Ureter (tissue), 1 donor: ENCODE results near the gene LDB2. TPM values are rescaled to one million over a fixed set of nuclear protein-coding genes. Genes with fewer than 3 reads are reported as not detected.

Experiments used
- DNase-seq: peaks from one replicate; pipeline ENCODE4 v3.0.0-alpha.2; 2020; ENCODE audit warnings: low spot score
- total RNA-seq: library from RNA; stranded (reverse); gene quantifications from one replicate; pipeline ENCODE4 v1.2.4, GENCODE V29; 2023
- donor health status: DM: yes; HTN: yes; CAD: no.

The LDB2 gene
- total RNA-seq, 1 donor from 2014 or later, result 63.3 TPM

DNA sequence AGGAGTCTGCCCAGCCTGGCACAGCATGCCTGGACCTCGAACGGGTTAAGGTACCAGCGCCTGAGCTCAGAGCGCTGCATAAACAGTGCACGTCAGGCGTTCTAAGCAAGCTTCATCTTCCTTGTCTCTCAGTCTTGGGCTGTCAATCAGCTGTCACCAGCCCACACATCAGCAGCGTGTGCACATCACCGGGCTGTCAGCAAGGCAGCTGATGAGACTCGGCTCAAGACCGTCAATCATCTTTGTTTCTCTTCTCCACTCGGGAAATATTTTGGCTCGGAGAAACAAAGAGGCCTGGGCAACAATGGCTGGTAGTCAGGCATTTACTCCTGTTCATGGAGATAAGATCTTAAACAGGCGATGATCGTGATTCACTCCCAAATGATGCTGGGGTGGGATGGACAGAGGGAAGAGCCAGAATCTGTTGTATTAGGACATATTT, 141.3 kb downstream of the LDB2 start:
- no peak for DNase-seq

DNA sequence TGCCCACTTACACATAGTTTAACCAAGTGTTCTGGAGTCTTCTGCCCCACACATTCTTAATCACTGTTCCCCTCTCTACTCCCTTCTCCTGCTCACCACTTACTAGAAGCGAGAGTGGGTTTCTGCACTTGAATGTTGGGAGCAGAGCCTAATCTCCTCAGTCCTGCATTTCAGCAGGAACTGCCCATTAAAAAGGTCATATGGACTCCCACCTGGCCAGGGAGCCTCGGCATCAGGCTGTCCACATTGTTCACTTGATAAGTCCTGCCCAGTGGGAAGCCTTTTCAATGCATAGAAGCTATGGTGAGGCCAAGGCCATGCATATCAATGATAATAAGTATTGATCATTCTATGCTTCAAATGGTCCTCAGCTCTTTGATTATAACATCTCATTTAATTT, 144.3 kb downstream of the LDB2 start:
- no peak for DNase-seq

DNA sequence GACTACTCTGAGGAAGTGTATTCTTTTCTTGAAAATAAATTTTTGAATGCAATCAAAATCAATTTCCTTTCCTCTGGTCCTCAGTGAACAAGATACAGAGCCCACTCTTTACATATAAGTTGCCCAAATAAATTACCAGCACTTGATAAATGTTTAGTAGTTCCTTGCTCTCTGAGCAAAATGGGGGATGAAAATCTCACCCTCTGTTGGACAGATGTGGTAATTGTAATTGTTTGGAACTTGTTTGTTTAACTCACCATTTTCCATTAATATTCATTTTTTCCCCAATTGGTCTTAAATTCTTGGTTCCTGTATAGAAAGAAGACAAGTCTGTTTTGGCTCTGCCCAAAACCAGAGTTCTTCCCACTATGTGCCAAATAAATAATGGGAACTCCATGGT, 146.3 kb downstream of the LDB2 start:
- no peak for DNase-seq

DNA sequence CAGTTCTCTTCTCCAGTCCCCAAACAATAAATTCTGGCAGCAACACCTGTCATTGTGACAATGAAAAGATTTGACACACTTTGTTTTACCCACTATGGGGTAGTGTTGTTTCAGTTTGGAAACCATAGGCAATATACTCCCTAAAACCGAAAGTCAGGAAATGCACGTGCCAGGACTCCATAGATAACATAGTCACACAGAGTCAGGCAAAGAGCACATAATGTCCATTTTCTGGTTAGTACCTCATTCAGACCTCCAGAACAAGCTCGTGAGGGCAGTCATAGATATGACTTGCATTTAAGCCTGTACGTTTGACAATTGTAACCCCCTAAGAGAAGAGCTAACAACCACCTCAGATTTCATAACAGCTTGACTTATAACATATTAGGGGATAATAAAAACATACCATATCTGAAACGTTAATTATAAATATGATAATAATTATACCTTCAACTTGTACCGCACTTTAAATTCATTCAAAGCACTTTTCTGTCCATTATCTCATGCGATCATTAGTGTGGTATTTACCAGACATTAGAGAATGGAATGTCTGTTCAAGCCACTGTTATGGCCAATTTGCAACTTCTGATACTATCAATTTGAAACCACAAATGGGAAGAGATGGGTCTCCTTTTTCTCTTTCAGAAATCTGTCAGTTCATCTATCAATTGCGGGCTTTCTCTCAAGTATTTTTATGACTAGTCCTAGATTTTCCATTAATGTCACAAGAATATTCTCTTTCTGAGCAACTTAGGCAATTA, 147.4 kb downstream of the LDB2 start:
- no peak for DNase-seq

DNA sequence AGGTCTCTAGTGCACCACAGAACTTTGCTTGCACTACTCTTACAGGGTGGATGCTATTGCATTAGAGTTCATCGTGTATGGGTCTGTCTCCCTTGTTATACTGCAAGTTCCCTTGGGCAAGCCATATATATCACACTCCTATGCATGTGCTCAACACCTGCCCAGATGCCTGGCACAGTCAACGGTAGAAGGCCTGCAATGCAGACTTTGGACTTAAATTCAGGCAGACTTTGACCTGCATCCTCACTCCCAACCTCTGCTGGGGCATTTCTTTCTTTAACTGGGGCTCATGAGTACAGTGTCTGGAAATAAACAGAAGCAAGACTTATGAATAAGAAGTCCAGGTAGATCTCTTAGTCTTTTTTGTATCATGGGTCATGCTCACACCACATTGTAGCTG, 148.2 kb downstream of the LDB2 start:
- no peak for DNase-seq

DNA sequence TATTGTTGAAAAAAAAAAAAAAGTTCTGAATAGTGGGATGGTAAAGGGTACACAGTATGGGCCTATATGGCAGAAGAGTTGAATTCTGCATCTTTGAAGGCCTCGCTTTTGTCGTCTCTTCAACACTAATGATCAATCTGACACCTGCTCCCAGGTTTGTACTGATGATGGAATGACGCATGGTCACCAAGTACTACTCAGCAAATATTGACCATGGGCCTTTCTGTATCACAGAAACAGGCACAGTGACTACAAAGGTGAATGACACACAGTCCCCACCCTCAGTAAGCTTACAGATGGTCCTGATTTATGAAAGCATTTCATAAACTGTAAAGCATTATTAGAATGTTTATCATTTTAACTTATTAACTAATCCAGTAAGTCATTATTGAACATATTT, 152.6 kb downstream of the LDB2 start:
- no peak for DNase-seq

GRCh38 chr4:16745009-16745635, 153.3 kb downstream of the LDB2 start:
- DNase-seq, result no peak

- DNase-seq, result no peak
These were observed 157.2 kb downstream of the LDB2 start for GRCh38 chr4:16741287-16741686.

GRCh38 chr4:16739997-16740624, 158.3 kb downstream of the LDB2 start:
- no peak for DNase-seq

GRCh38 chr4:16738558-16738957, 159.9 kb downstream of the LDB2 start:
- DNase-seq, result no peak

GRCh38 chr4:16733509-16733908, 164.9 kb downstream of the LDB2 start:
- DNase-seq, result no peak

DNA sequence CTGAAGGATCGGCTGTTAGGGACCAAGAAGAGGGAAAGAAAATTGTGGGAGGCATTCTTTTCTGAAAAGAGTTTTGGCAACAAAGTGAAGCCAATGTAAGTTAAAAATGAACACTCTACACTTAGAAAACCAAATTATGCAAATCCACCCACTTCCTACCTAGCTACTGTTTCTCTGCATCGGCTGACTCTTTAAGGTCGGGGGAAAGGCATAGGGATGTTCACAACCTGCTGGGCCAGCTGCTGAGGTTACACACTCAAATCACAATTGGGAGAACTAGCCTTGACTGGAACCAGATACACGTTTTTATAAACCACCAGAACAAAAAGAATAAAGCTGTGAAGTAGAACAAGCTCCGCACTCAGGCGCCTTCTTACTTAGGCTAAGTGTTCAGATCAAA, 165.7 kb downstream of the LDB2 start:
- no peak for DNase-seq

DNA sequence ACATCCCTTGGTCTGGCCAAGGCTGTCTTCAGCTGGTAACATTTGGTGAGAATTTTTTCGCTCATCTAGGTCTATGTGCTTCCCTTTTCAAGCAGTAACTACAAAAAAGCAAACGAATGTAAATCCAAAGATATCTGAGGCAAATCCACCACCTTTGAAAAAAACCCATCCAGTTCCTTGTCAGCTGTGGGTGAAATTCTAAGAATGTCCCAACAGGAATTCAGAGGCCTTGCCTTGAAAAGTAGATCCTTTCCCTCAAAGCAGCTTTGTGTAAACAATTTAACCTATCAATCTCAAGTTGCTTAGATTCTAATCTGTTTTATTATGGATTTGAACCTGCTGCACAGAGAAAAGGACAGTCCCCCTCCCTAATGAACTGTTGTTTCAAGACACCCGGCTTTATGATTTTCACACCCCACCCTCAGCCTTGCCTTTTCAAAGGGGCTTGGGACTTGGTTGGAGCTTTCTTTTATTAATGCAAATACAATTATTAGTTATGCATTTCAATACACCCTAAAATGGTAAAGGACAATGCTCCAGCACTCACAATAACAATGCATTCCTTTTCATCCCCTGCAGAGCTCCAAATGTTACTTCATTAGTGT, 166.6 kb downstream of the LDB2 start:
- no peak for DNase-seq

- no peak for DNase-seq
These were observed 167.8 kb downstream of the LDB2 start for GRCh38 chr4:16730522-16731205.

DNA sequence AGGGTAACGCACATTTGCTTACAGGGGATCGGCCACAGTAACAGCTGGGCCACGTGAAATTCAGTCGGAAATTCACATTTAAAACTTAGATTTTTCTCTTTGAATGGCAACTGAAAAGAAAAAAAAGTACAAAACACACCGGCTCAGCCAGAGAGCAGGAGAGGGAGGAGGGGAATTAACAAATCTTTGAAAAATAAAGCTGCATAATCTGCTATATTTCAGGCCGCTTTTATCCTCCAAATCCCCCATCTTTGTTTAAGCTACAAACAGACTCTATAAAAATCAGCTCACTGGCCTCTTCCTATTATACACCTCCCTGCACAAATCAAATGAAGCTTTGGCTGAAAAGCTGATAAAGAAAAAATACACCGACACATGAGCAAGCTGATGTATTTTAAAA, 169.1 kb downstream of the LDB2 start:
- DNase-seq, result no peak

- DNase-seq, result no peak
These were observed 169.6 kb downstream of the LDB2 start for GRCh38 chr4:16728849-16729248.

GRCh38 chr4:16728111-16728510, 170.3 kb downstream of the LDB2 start:
- no peak for DNase-seq

- DNase-seq, result no peak
These were observed 171.2 kb downstream of the LDB2 start for GRCh38 chr4:16727218-16727617.

DNA sequence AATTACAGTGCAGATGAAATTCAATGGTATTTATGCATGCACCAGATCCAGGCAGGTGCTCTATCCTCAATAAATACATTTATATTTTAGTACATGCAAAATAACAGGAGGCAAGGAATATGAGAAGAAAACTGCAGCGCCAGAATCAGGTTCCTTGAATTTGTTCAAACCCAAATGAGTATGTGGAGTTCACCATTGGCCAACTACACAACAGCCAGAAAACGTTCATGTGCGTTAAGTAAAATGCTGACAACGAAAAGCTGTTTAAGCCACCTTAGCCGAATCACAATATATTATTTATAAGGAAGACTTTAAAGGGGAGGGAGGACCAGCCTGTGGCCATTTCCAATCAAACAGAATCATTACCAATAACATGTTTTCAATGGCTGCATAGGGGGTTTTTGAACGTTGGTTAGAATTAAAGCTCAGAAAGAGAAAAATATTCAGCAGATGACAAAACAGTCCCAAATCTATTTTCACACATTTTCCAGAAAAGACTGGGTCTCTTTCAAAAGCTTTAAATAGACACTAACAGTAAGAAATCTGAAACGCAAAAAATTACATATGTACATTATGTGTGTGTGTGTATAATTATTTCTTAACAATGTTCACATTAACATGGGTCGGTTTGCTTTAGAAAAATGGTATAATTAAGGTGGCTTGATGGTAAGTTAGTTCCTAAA, 171.9 kb downstream of the LDB2 start:
- no peak for DNase-seq

DNA sequence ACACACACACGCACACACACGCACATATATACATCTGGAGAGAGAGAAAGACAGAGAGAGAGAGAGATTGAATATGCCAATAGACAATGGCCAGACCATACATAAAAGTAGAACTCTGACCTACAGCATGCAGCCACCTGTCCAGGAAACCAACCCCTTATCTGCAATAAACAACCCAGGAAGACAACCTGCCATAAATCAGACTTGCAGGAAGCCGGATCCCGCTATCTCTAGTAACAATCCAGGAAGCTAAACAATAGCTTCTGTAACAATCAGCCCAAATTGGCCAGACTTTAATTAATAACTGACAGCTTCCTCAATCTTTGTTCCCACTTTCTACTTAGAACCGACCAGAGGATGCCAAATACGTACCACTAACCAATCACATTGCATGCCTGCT, 173.2 kb downstream of the LDB2 start:
- DNase-seq, result no peak

- DNase-seq, result no peak
These were observed 176.0 kb downstream of the LDB2 start for GRCh38 chr4:16722416-16722815.
